ELF-1 (cell line): ENCODE measurements around the gene TFAP2E.
A peak's percentile ranks its signal among the peaks of the same experiment; 100 is the strongest.

Experiments used
- DNase-seq: peaks from one replicate; pipeline ENCODE4 v3.0.0-alpha.2; 2016; ENCODE audit warnings: low read depth, low spot score

The TFAP2E gene

DNA sequence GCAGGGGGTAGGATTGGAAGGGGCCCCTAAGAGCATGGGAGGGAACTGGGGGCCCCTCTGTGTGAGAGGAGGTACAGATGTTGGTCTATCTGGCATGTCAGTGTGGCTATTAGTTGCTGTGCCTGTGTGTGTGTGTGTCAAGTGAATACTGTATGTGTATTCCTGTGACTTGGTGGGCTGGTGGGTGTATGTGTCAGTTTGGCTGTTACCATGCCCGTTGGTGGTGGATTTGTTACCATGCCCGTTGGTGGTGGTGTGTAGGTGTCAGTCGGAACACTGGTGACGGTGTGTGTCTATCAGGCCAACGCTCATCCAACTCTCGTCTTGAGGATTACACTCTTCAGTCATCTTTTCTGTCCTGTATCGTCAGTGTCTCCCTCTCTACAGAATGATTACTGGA is 22.6 kb downstream of the TFAP2E start:
- DNase-seq, result no peak

- DNase-seq, result no peak
Observed at GRCh38 chr1:35597870-35598269, 24.8 kb downstream of the TFAP2E start.

- peak; percentile 39 for DNase-seq
Observed at GRCh38 chr1:35598895-35599294, 25.8 kb downstream of the TFAP2E start.

DNA sequence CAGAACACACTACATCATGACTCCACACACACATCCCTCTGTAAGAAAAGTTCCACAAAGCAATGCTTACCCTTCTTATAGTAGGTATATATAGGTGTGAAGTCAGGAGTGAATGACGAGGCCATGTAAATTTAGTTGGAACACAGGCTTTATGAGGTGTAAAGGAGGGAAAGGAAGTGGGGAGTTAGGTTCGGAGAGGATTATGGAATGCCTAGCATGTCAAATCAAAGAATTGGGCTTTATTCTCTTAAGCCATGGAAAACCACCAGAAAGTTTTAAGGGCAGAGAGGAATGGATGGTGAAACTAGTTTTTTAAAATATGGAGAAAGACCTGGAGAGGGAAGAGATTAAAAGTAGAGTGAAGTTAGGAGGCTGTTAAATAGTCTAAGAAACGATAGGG is 26.3 kb downstream of the TFAP2E start:
- no peak for DNase-seq

- peak; percentile 44 for DNase-seq
Observed at GRCh38 chr1:35600593-35600992, 27.5 kb downstream of the TFAP2E start.

GRCh38 chr1:35603468-35603867 is 30.4 kb downstream of the TFAP2E start:
- no peak for DNase-seq

DNA sequence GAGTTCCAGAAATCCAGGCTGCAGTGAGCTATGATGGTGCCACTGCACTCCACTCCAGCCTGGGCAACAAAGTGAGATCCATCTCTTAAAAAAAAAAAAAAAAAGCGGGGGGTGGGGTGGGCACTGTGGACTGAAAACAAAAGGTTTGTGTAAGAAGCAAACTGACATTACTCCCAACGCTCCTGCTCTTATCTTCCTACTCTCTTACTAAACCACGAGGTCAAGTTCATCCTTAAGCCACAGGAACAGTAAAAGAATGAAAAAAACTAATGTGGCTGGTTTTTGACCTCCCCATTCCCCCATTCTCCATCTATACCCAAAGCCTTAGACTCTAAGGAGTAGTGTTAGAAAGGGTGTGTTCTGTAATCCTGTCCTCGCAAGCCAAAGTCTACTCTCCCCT is 30.8 kb downstream of the TFAP2E start:
- no peak for DNase-seq

- no peak for DNase-seq
Observed at GRCh38 chr1:35605071-35605866, 32.2 kb downstream of the TFAP2E start.

DNA sequence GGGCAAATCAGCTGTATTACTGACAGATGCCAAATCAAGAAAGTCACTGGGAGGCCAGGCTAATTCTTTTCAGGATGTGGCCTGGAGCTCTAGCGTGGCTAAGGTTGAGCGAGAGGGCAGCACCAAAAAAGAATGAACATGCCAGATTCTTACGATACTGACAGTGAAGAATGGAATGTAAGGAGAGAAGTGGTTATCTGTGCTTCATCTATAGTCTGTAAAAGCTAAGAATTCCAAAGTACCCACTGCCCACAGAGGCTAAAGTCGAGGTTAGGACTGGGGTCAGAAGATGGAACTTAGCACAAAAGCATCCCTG is 32.7 kb downstream of the TFAP2E start:
- DNase-seq, result peak; percentile 30

- DNase-seq, result no peak
Observed at GRCh38 chr1:35611655-35612054, 38.5 kb downstream of the TFAP2E start.

GRCh38 chr1:35615440-35615839 is 42.3 kb downstream of the TFAP2E start:
- DNase-seq, result no peak

DNA sequence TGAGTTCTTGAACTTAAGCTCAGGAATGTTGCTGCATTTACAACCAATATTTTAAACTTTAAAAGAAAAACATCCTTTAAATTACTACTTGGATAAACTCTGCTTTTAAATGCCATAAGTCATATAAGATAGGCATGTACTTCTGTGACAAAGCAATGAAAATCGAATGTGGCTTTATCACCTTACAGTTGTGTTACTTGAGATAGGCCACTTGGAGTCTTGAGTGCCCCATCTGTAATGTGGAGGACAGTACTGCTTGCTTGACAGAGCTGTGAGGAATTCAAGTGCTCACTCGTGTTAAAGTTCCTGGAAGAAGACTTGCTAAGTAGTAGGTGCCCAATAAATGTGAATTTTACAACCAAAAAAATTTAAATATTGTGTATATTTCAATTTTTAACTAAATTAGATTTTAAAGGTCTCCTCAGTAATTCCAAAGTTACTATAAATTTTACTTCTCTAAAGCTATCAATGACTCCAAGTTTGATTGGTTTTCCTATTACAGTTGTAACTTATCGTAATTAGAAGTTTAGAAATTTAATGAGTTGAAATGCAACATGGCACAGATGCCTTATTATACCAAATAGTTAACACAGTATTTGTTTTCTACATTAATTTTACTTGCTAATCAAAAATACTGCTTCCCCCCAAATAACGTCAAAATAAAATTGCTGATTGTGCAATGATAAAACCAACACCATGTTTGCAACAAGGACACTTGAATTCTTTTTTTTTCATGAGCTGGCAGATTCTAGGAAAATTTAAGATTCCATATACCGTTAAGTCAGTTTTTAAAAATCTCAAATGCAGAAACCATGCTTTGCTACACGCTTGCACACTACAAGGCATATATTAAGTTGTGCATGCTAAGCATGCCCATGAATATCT is 46.4 kb downstream of the TFAP2E start:
- no peak for DNase-seq

GRCh38 chr1:35622510-35623178 is 49.5 kb downstream of the TFAP2E start:
- no peak for DNase-seq

- no peak for DNase-seq
Observed at GRCh38 chr1:35623832-35624231, 50.7 kb downstream of the TFAP2E start.

DNA sequence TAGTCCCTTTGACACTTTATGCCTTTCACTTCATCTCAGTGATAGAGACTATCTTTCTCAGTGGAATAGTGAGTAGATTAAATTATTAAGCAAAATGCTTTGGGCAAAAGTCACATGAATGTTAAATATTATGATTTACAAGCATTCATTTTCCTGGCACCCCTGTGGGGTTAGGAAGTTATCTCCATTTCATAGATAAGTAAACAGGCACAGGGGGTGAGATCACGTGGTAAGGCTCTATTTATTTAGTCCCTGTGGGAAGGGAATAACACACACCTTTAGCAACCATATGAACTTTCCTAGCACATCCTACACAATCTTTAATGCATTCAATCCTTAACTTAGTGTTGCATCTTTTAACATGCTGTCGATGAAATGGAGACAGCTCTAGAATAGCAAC is 55.9 kb downstream of the TFAP2E start:
- no peak for DNase-seq

DNA sequence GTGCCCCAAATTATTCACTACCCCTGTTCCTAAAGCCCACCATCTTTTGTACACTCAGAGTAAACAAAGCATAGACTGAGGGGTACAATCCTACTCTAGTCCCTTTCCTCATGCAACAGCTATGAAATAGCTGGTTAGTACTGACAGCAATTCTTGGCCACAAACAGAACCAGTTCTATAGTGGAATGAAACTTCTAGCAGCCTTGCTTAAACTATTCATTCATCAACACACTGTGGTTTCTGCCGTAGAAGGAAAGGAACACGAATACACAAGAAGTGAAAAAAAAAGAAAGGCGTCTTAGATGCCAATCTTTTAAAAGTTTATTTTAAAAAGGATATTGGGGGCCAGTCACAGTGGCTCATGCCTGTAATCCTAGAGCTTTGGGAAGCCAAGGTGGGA is 58.3 kb downstream of the TFAP2E start:
- no peak for DNase-seq

DNA sequence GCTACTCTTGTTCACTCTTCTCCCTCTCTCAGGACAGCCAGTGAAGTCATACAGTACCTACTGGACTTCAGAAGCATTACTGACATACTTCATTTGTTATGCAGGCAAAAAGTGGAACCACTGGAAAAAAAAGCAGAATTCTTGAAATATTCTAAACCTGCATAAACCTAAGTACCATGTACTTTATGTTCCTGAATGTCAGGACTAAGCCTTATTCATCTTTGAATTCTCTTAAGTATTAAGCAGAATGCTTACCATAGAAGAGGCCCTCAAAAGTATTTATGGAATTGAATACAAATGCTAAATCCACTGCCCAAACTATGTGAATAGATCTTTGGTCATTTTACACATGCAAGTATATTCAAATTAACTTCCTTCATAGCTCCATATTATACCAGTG is 60.4 kb downstream of the TFAP2E start:
- no peak for DNase-seq

DNA sequence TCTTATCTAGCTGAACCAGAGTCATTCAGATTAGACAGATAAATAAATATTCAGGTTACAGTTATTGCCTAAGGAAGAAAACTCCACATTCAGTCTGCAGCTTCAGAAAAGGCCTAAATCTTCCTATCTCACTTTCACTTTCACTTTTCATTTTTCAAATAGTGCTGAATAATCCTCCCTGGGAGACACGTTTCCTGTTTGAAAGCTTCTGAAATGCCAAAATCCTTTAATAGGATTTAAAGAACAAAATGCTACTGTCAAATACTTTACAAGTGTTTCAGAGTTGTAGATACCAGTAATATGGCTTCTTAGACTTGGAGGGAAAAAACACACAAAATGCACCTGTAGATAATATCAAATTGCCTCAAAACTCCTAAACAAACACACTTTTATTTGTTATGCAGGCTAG is 64.3 kb downstream of the TFAP2E start:
- DNase-seq, result no peak

DNA sequence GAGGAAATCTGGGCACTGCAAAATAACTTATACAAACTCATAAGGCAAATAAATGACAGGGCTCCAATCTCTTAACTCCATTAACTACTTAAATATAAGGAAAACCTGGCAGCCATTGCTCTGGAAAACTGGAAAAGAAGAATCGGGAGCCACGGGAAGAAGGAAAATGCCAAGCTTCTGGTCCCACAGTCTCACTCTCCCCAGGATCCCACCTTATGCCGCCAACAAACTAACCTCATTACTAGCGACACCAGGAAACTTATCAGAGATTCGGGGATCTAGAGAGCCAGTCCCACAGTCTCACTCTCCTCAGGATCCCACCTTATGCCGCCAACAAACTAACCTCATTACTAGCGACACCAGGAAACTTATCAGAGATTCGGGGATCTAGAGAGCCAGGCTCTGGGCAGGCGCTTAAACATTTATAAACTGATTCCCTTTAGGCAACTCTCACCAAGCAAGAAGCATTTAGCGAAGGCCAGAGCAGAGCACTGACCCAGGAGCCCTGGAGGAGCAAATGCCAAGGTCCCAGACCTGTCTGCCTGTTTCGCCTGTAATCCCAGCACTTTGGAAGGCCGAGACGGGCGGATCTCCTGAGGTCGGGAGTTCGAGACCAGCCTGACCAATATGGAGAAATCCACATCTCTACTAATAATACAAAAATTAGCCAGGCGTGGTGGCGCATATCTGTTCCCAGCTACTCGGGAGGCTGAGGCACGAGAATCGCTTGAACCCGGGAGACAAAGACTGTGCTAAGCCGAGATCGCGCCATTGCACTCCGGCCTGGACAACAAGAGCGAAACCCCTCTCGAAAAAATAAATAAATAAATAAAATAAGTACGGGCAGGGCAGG is 67.5 kb downstream of the TFAP2E start:
- DNase-seq, result peak; percentile 33

DNA sequence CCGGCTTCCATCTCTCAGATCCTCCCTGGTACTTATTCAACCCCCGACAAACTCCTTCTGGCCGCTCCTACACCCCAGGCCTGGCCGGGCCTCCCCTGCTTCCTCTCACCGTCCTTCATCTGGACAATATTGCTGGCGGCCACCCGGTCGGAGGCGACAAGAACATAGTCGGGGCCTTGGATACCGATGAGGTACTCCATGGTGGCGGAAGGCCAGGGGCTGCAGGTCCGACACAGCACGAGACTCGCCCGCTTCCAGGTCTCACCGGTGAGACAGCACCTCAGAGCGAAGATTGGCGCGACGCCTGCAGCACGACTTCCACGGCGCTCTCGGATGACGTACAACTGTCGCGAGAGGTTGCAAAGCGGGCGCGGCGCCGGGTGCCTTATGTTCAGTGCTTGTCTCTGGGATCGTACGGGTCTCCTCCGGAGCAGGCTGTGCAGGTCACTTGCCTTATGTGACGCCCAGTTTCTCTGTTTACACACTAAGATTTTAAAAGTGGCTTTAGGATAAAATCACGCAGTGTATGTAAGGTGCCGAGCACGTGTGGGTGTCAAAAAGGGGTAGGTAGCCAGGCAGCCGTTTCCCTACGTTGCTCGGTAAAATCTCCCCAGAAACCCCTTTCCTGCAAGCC is 68.2 kb downstream of the TFAP2E start, which contains the start of gene PSMB2:
PSMB2 (minus strand) TSS at position 294 of the 634 bp plus-strand sequence; CDS start at position 200, 94 bp downstream.
- DNase-seq, result peak; percentile 98

GRCh38 chr1:35642471-35642955 is 69.4 kb downstream of the TFAP2E start:
- DNase-seq, result peak; percentile 15
